Mucosa of rectum (tissue), 2 donors: Measurements from ENCODE around the gene ACTN1.

Experiments used
- H3K27ac ChIP-seq, 2 donors: one replicate each; pipeline ENCODE4 v1.7.0; 2013; ENCODE audit warnings: inconsistent platforms in 2 of 2, low read depth in 2 of 2, low read length in 2 of 2
- H3K27me3 ChIP-seq, 2 donors: one replicate each; pipeline ENCODE4 v1.7.0; 2013; ENCODE audit warnings: low read length in 2 of 2; ENCODE audit not compliant: control insufficient read depth in 2 of 2, insufficient read depth in 2 of 2
- H3K36me3 ChIP-seq, 2 donors: one replicate each; pipeline ENCODE4 v1.7.0; 2013; ENCODE audit warnings: low read length in 2 of 2; ENCODE audit not compliant: control insufficient read depth in 2 of 2, insufficient read depth in 2 of 2
- H3K4me1 ChIP-seq, 2 donors: one replicate each; pipeline ENCODE4 v1.7.0; 2013; ENCODE audit warnings: low read length in 2 of 2, mild to moderate bottlenecking in 1 of 2; ENCODE audit not compliant: control insufficient read depth in 2 of 2, insufficient read depth in 2 of 2
- H3K4me3 ChIP-seq, 2 donors: one replicate each; pipeline ENCODE4 v1.7.0; 2013; ENCODE audit warnings: low read length in 2 of 2
- H3K9ac ChIP-seq, 2 donors: one replicate each; pipeline ENCODE4 v1.7.0; 2013; ENCODE audit warnings: low read length in 2 of 2, low read depth in 1 of 2, mild to moderate bottlenecking in 1 of 2
- H3K9me3 ChIP-seq, 2 donors: one replicate each; pipeline ENCODE4 v1.7.0; 2013; ENCODE audit warnings: low read length in 2 of 2; ENCODE audit not compliant: control insufficient read depth in 2 of 2
- donor health status: healthy.
- donor health status: Normal muscosa, but diverticular disease.

ACTN1 gene

GRCh38 chr14:69008421-69008884 lies 29.4 kb upstream of the ACTN1 start:
- Histone ChIP-seq H3K4me3 (no peak overlapping the region), H3K36me3 (no peaks in the 10 kb centered on the region), H3K4me1 (peaks cover 0 to 2% of the 10 kb centered on the region in 2 donors), H3K9ac (no peak overlapping the region), H3K27ac (peak overlapping the region in 1 of 2 donors; percentile 24), H3K27me3 (no peaks in the 10 kb centered on the region), H3K9me3 (no peaks in the 10 kb centered on the region)

GRCh38 chr14:69006346-69006745 lies 27.2 kb upstream of the ACTN1 start:
- Histone ChIP-seq H3K27me3 (no peaks in the 10 kb centered on the region), H3K9ac (no peak overlapping the region), H3K27ac (no peak overlapping the region), H3K4me1 (peaks cover 0 to 2% of the 10 kb centered on the region in 2 donors), H3K36me3 (no peaks in the 10 kb centered on the region), H3K4me3 (no peak overlapping the region), H3K9me3 (no peaks in the 10 kb centered on the region)

DNA sequence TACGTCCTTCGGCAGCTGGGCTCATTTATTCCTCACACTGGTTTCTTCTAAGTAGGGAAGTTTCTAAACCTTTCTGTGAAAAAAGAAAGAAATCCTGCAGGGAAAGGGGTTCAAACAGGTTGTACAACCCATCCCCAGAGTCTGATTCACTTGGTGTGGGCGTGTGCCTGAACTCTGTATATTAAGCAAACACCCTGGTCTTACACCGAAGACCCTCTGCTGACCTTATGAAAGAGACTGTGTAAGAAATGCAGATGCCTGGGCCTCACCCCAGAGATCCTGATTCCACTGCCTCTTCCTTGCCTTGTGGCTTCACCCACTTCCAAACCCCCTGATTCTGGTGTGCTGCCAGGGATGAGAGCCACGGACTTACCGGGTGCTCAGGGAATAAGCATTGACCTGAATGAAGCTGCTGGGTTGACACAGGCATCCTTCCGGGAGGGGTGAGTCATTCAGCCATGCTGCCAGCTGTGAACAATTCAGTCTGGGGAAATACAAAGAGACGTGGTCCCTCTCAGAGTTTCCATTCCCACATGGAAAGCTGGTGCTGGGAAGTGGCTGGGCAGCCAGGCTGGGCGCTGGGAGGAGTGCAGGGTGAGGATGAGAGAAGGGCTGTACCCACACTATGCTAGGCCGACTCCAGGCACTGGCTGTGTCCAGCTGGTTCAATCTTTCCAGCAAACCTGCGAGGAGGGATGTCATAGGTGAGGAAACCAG lies 26.5 kb upstream of the ACTN1 start:
- H3K27me3 ChIP-seq: no peaks in the 10 kb centered on the region
- no peaks in the 10 kb centered on the region for H3K9me3 ChIP-seq
- H3K4me3 ChIP-seq: no peak overlapping the region
- H3K9ac ChIP-seq: no peak overlapping the region
- peaks cover 0 to 2% of the 10 kb centered on the region in 2 donors for H3K4me1 ChIP-seq
- no peak overlapping the region for H3K27ac ChIP-seq
- no peaks in the 10 kb centered on the region for H3K36me3 ChIP-seq

DNA sequence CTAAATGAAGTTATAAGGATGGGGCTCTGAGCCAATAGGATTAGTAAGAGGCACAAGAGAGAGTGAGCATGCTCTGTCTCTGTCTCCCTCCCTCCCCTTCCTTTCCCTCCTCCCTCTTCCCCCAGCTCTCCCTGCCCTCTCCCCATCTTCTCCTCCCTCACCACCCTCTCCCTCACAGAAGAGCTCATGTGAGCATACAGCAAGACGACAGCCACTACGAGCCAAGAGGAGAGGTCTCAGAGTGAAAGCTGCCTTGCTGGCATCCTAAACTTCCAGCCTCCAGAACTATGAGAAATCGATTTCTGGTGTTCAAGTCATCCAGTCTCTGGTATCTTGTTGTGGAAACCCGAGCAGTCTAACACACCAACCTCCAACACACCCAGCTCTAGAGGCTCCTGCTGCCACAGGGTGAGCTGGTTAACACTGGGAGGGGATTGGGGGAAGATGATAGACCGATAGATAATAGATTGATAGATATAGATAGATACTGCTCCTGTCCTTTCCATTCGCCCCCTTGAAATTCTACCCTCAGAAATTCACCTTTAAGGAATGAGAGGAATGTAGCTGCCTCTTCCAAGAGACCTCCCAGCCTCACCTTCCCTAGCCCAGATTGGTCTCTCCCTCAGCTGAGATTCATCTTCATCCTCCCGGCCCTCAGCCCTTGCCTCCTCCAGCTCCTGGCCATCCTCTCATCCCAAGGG lies 25.8 kb upstream of the ACTN1 start:
- no peak overlapping the region for H3K9ac ChIP-seq
- H3K9me3 ChIP-seq: no peaks in the 10 kb centered on the region
- H3K4me1 ChIP-seq: no peaks in the 10 kb centered on the region
- H3K4me3 ChIP-seq: no peak overlapping the region
- no peak overlapping the region for H3K27ac ChIP-seq
- H3K36me3 ChIP-seq: no peaks in the 10 kb centered on the region
- no peaks in the 10 kb centered on the region for H3K27me3 ChIP-seq

- H3K9me3 ChIP-seq: no peaks in the 10 kb centered on the region
- H3K4me1 ChIP-seq: no peaks in the 10 kb centered on the region
- no peak overlapping the region for H3K9ac ChIP-seq
- no peak overlapping the region for H3K27ac ChIP-seq
- H3K4me3 ChIP-seq: no peak overlapping the region
- no peaks in the 10 kb centered on the region for H3K36me3 ChIP-seq
- H3K27me3 ChIP-seq: no peaks in the 10 kb centered on the region
Measured at GRCh38 chr14:69003626-69004025, 24.5 kb upstream of the ACTN1 start.

DNA sequence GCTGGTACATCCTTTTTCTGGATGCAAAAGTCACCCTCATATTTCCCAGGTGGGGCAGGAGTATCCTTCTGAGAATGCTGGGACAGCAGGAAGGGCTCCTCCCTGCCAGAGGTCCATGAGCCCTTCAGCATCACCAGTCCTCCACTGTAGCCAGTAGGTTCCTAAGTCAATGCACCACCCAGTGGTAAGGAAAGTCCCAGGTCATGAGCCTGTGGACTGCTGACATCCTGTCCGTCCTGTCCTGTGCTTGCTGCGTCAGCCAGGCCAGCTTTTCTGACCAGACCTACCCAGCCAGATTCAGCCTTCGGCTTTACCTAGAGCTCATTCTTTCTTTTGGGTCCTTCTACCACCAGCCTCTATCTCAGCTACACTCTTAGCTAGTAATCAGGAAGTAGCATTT lies 23.0 kb upstream of the ACTN1 start:
- no peak overlapping the region for H3K27ac ChIP-seq
- H3K9me3 ChIP-seq: no peaks in the 10 kb centered on the region
- no peaks in the 10 kb centered on the region for H3K27me3 ChIP-seq
- no peak overlapping the region for H3K9ac ChIP-seq
- no peak overlapping the region for H3K4me3 ChIP-seq
- no peaks in the 10 kb centered on the region for H3K4me1 ChIP-seq
- H3K36me3 ChIP-seq: no peaks in the 10 kb centered on the region

DNA sequence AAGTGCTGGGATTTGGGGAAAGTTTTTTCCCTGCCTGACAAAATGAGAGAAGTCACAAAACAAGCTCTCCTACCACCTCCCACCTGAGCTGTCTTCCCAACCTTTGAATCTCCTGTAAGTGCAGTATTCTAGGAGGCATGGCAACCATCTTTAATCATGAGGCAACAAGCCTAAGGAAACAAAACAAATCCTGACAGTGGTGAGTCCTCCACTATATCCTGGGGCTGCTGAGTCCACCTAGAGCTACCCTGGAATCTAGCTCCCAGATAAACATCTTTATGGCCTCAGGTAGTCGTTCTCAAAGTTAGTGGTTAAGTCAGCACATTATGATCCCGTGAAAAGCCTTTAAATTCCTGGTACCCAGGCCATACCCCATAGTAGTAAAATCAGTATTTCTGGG lies 22.3 kb upstream of the ACTN1 start:
- Histone ChIP-seq H3K27me3 (no peaks in the 10 kb centered on the region), H3K27ac (no peak overlapping the region), H3K9me3 (no peaks in the 10 kb centered on the region), H3K4me1 (no peaks in the 10 kb centered on the region), H3K9ac (no peak overlapping the region), H3K4me3 (no peak overlapping the region), H3K36me3 (no peaks in the 10 kb centered on the region)

- H3K4me3 ChIP-seq: no peak overlapping the region
- H3K4me1 ChIP-seq: no peaks in the 10 kb centered on the region
- no peaks in the 10 kb centered on the region for H3K27me3 ChIP-seq
- no peak overlapping the region for H3K27ac ChIP-seq
- no peaks in the 10 kb centered on the region for H3K9me3 ChIP-seq
- H3K36me3 ChIP-seq: no peaks in the 10 kb centered on the region
- no peak overlapping the region for H3K9ac ChIP-seq
Measured at GRCh38 chr14:68998062-68998461, 19.0 kb upstream of the ACTN1 start.

- Histone ChIP-seq H3K4me3 (no peak overlapping the region), H3K4me1 (no peaks in the 10 kb centered on the region), H3K9me3 (no peaks in the 10 kb centered on the region), H3K36me3 (no peaks in the 10 kb centered on the region), H3K9ac (no peak overlapping the region), H3K27ac (no peak overlapping the region), H3K27me3 (no peaks in the 10 kb centered on the region)
Measured at GRCh38 chr14:68995731-68996130, 16.6 kb upstream of the ACTN1 start.

GRCh38 chr14:68994056-68994455 lies 15.0 kb upstream of the ACTN1 start:
- Histone ChIP-seq H3K27me3 (no peaks in the 10 kb centered on the region), H3K4me3 (no peak overlapping the region), H3K9me3 (no peaks in the 10 kb centered on the region), H3K27ac (no peak overlapping the region), H3K4me1 (no peaks in the 10 kb centered on the region), H3K9ac (no peak overlapping the region), H3K36me3 (no peaks in the 10 kb centered on the region)
